Skeletal muscle tissue (tissue), 4 donors: ENCODE results near the gene ASPHD1. TPM values are rescaled to one million over a fixed set of nuclear protein-coding genes. Genes with fewer than 3 reads are reported as not detected.
A peak's percentile ranks its signal among the peaks of the same experiment; 100 is the strongest.

Experiments
- H3K27ac ChIP-seq: one replicate; pipeline ENCODE4 v1.7.0; 2013; ENCODE audit warnings: mild to moderate bottlenecking, low read depth, low read length, inconsistent platforms
- H3K27me3 ChIP-seq, 3 donors: one replicate each; pipeline ENCODE4 v1.7.0; 2013; ENCODE audit warnings: low read length in 3 of 3; ENCODE audit not compliant: control insufficient read depth in 3 of 3, insufficient read depth in 3 of 3
- H3K36me3 ChIP-seq, 3 donors: one replicate each; pipeline ENCODE4 v1.7.0; 2013; ENCODE audit warnings: low read length in 3 of 3; ENCODE audit not compliant: control insufficient read depth in 3 of 3, insufficient read depth in 3 of 3
- H3K4me1 ChIP-seq, 3 donors: one replicate each; pipeline ENCODE4 v1.7.0; 2013; ENCODE audit warnings: low read length in 3 of 3, mild to moderate bottlenecking in 3 of 3; ENCODE audit not compliant: control insufficient read depth in 3 of 3, insufficient read depth in 3 of 3
- H3K4me3 ChIP-seq, 3 donors: one replicate each; pipeline ENCODE4 v1.7.0; 2013; ENCODE audit warnings: low read length in 3 of 3
- H3K9ac ChIP-seq, 3 donors: one replicate each; pipeline ENCODE4 v1.7.0; 2013; ENCODE audit warnings: low read length in 3 of 3, mild to moderate bottlenecking in 3 of 3, moderate library complexity in 2 of 3, low read depth in 1 of 3
- H3K9me3 ChIP-seq, 3 donors: one replicate each; pipeline ENCODE4 v1.7.0; 2013; ENCODE audit warnings: low read length in 3 of 3; ENCODE audit not compliant: control insufficient read depth in 3 of 3
- total RNA-seq: library from RNA; depleted of rRNA; stranded (reverse); fragments of >200 nt; gene quantifications from one replicate; pipeline ENCODE4 v1.2.3, GENCODE V29; 2014
- donor health status: Osteomylitis.

Gene ASPHD1, protein sequence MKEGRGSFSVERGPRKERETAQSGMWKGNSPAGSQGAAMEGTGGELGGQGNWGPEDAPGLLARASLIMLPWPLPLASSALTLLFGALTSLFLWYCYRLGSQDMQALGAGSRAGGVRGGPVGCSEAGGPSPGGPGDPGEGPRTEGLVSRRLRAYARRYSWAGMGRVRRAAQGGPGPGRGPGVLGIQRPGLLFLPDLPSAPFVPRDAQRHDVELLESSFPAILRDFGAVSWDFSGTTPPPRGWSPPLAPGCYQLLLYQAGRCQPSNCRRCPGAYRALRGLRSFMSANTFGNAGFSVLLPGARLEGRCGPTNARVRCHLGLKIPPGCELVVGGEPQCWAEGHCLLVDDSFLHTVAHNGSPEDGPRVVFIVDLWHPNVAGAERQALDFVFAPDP
- not detected for total RNA-seq

- H3K4me1 ChIP-seq = peaks cover 4 to 8% (median 7%) of the 10 kb centered on the region in 3 donors
- H3K27me3 ChIP-seq = peaks cover 26 to 40% (median 40%) of the 10 kb centered on the region in 3 donors
- no peaks in the 10 kb centered on the region for H3K9me3 ChIP-seq
- no peaks in the 10 kb centered on the region for H3K36me3 ChIP-seq
- peak within 1 kb of the TSS in 2 of 3 donors; percentile 48 to 63 for H3K4me3 ChIP-seq
- no peak within 1 kb of the TSS for H3K9ac ChIP-seq
- H3K27ac ChIP-seq = no peak within 1 kb of the TSS
Observed at GRCh38 chr16:29900102-29900887, at the start of gene ASPHD1. ASPHD1 (plus strand) TSS chr16:29900488; CDS start chr16:29900972, 484 bp downstream.

DNA sequence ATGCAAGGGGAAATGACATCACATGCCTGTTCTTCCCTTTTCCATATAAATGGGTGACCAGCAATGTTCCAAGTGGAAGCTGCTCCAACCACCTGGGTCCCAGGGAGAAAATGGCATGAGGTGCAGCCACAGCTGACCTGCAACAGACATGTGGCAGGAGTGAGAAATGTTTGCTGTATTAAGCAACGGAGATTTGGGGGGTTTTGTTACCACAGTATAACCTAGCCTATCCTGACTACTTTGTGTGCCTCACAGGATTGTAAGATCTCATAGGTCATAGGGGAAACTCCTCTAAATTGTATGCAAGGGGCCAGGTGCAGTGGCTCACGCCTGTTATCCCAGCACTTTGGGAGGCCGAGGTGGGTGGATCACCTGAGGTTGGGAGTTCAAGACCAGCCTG, 49.3 kb upstream of the ASPHD1 start:
- Histone ChIP-seq H3K4me3 (no peak overlapping the region), H3K36me3 (peaks cover 10 to 16% (median 14%) of the 10 kb centered on the region in 3 donors), H3K27ac (no peak overlapping the region), H3K27me3 (no peaks in the 10 kb centered on the region), H3K9me3 (no peaks in the 10 kb centered on the region), H3K9ac (no peak overlapping the region), H3K4me1 (no peaks in the 10 kb centered on the region)

- H3K9me3 ChIP-seq = no peaks in the 10 kb centered on the region
- no peak overlapping the region for H3K9ac ChIP-seq
- H3K27ac ChIP-seq = no peak overlapping the region
- H3K4me3 ChIP-seq = peak overlapping the region in 1 of 3 donors; percentile 24
- peaks cover 0 to 3% (median 2%) of the 10 kb centered on the region in 3 donors for H3K36me3 ChIP-seq
- no peaks in the 10 kb centered on the region for H3K27me3 ChIP-seq
- H3K4me1 ChIP-seq = peaks cover 0 to 3% (median 0%) of the 10 kb centered on the region in 3 donors
Observed at GRCh38 chr16:29852654-29853053, 47.6 kb upstream of the ASPHD1 start.

DNA sequence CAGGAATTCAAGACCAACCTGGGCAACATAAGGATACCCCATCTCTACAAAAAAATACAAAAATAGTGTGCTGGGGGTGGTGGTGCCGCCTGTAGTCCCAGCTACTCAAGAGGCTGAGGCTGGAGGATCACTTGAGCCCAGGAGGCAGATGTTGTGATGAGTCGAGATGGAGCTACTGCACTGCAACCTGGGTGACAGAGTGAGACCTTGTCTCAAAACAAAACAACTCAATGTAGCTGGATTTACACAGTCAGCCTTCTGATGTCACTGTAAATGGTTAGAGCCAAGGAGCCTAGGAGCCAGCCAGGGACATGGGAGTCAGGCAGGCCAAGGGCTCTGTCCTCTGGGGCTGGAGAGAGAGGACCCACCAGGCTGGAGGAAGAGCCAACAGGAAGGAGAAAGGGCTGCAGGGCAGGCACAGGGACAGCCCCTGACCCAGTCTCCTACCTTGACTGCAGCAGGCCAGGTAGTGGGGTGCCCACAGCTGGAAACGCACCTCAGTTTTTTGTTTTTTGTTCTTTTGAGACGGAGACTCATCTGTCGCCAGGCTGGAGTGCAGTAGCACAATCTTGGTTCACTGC, 45.7 kb upstream of the ASPHD1 start:
- Histone ChIP-seq H3K4me1 (peaks cover 0 to 3% (median 0%) of the 10 kb centered on the region in 3 donors), H3K9me3 (no peaks in the 10 kb centered on the region), H3K4me3 (no peak overlapping the region), H3K27me3 (no peaks in the 10 kb centered on the region), H3K36me3 (peaks cover 10 to 16% (median 11%) of the 10 kb centered on the region in 3 donors), H3K27ac (no peak overlapping the region), H3K9ac (no peak overlapping the region)

DNA sequence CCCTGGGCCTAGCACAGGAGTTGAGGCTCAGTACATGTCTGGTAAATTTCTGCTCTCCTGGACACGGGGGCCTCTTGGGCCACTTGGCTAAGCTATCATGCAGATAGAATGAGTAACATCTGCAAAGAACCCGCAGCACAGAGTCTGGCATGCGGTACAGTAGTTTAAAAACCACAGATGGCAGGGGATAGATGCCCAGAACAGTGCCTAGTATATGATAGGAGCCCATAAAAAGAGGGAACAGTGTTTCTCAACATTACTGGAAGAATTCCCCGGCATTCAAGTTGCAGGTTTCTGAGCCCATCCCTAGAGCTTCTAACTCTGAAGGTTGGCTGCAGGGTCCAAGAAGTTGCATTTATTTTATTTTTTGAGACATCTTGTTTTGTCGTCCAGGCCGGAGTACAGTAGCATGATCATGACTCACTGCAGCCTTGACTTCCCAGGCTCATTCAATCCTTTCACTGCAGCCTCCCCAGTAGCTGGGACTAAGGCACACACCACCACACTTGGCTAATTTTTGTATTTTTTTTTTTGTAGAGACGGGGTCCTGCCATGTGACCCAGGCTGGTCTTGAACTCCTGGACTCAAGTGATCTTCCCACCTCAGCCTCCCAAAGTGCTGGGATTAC, 43.0 kb upstream of the ASPHD1 start:
- Histone ChIP-seq H3K9me3 (no peaks in the 10 kb centered on the region), H3K27ac (no peak overlapping the region), H3K4me1 (peaks cover 12 to 15% (median 13%) of the 10 kb centered on the region in 3 donors), H3K27me3 (no peaks in the 10 kb centered on the region), H3K4me3 (no peak overlapping the region), H3K36me3 (peaks cover 22 to 32% (median 24%) of the 10 kb centered on the region in 3 donors), H3K9ac (no peak overlapping the region)

DNA sequence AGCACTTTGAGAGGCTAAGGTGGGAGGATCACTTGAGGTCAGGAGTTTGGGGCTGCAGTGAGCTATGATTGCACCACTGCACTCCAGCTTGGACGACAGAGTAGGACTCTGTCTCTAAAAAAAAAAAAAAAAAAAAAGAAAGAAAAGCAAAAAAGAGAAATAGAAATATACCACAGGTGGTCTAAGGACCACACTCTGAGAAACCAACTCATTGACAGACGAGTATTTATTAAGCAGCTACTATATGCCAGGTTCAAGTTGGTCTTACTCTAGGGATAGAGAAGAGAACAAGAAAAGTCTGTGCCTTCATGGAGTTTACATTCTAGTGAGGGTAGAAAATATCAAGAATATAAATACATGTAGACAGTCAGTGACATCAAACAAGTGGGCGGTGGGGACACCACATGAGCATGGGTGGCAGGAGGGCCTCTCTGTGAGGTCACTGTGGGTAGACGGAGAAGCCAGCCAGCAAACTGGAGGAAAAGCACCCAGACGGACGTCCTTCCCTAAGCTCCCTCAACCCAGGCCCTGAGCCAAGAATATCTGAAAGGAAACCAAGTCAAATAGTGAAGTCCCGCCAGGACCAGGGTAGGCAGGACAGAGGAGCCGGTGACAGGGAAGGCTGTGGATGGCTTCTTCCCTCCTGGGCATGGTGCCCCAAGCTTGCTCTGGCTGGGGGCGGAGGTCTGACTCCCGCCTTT, 42.0 kb upstream of the ASPHD1 start:
- H3K4me3 ChIP-seq = no peak overlapping the region
- no peak overlapping the region for H3K27ac ChIP-seq
- H3K4me1 ChIP-seq = peaks cover 14 to 20% (median 17%) of the 10 kb centered on the region in 3 donors
- H3K9ac ChIP-seq = no peak overlapping the region
- peaks cover 22 to 32% (median 24%) of the 10 kb centered on the region in 3 donors for H3K36me3 ChIP-seq
- no peaks in the 10 kb centered on the region for H3K9me3 ChIP-seq
- no peaks in the 10 kb centered on the region for H3K27me3 ChIP-seq

DNA sequence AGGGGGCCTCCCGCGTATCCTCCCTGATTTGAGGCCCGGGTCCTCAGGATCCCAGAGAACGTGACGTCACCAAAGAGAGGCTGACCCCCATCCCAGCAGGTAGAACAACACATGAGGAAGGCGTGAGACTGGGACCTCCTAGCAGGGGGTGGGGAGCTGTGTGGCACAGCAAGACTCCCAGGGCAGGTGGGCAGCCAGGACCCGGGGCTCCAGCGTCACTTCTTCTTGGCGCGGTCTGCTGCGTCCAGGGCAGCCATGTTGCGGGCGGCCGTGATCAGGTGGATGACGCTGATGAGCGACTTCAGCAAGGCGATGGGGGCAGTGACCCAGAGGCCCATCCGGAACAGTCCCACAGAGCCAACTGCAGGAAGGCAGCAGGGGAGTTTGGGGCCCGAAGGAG, 41.3 kb upstream of the ASPHD1 start:
- H3K9ac ChIP-seq = no peak overlapping the region
- no peaks in the 10 kb centered on the region for H3K27me3 ChIP-seq
- no peaks in the 10 kb centered on the region for H3K9me3 ChIP-seq
- H3K4me3 ChIP-seq = no peak overlapping the region
- H3K27ac ChIP-seq = no peak overlapping the region
- peaks cover 22 to 32% (median 24%) of the 10 kb centered on the region in 3 donors for H3K36me3 ChIP-seq
- peaks cover 19 to 25% (median 21%) of the 10 kb centered on the region in 3 donors for H3K4me1 ChIP-seq

- Histone ChIP-seq H3K4me1 (peaks cover 19 to 25% (median 21%) of the 10 kb centered on the region in 3 donors), H3K9ac (peak overlapping the region in 1 of 3 donors; percentile 16), H3K4me3 (no peak overlapping the region), H3K9me3 (no peaks in the 10 kb centered on the region), H3K27me3 (no peaks in the 10 kb centered on the region), H3K27ac (no peak overlapping the region), H3K36me3 (peaks cover 22 to 32% (median 24%) of the 10 kb centered on the region in 3 donors)
Observed at GRCh38 chr16:29860218-29860617, 40.1 kb upstream of the ASPHD1 start.

DNA sequence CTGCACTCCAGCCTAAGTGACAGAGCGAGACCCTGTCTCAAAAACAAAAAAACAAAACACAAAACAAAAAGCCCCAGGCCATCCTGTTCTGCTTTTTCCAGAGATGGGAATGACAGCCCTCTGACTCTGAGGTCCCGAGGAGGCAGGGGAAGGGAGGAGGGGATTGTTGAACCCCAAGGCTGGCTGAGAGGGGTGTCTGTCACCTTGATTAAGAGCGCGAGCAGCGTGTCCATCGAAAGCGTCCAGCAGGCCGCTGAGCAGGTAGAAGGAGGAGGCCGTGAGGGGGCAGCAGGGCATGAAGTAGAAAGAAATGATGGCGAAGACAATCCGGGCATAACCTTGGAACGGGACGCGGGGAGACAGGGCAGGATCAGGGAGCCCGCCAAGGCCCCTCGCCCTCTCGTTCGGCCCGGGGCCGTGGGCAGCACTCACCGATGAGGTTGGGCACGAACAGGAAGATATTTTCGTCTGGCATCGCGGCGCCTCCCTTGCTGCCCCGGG, 37.9 kb upstream of the ASPHD1 start:
- Histone ChIP-seq H3K4me1 (peaks cover 16 to 25% (median 21%) of the 10 kb centered on the region in 3 donors), H3K27me3 (no peaks in the 10 kb centered on the region), H3K9me3 (no peaks in the 10 kb centered on the region), H3K9ac (peak overlapping the region; percentile 87 to 96 (median 93)), H3K27ac (peak overlapping the region; percentile 88), H3K4me3 (peak overlapping the region; percentile 87 to 96 (median 93)), H3K36me3 (peaks cover 22 to 32% (median 24%) of the 10 kb centered on the region in 3 donors)
